GM23338 (cell line): ENCODE data around the gene MINK1.

Experiments
- CREB1 ChIP-seq: fragments of 250-450 bp; sonication (Bioruptor Pico); IDR thresholded peaks from 2 replicates; pipeline ENCODE4 v1.5.0; 2020; ENCODE audit warnings: low read depth, mild to moderate bottlenecking, moderate library complexity
- ETS1 ChIP-seq: IDR thresholded peaks from 2 replicates; pipeline ENCODE4 v1.6.1; 2016; ENCODE audit warnings: antibody characterized with exemption
- EZH2 ChIP-seq: fragments of 200-600 bp; sonication (generic); IDR thresholded peaks from one replicate; pipeline ENCODE4 v1.8.0; 2017; ENCODE audit warnings: antibody characterized with exemption, mild to moderate bottlenecking, low read depth; ENCODE audit not compliant: unreplicated experiment
- EZH2phosphoT487 ChIP-seq: fragments of 200-600 bp; sonication (generic); IDR thresholded peaks from one replicate; pipeline ENCODE4 v1.8.1; 2018; ENCODE audit warnings: antibody characterized with exemption; ENCODE audit not compliant: unreplicated experiment
- JUNB ChIP-seq: IDR thresholded peaks from one replicate; pipeline ENCODE4 v1.6.1; 2016; ENCODE audit warnings: antibody characterized with exemption; ENCODE audit not compliant: unreplicated experiment
- POLR2AphosphoS5 ChIP-seq: IDR thresholded peaks from 2 replicates; pipeline ENCODE4 v1.6.1; 2016; ENCODE audit warnings: antibody characterized with exemption, low read depth
- STAT1 ChIP-seq: IDR thresholded peaks from one replicate; pipeline ENCODE4 v1.6.1; 2016; ENCODE audit warnings: antibody characterized with exemption; ENCODE audit not compliant: unreplicated experiment
- ZNF114 ChIP-seq: fragments of 250-450 bp; sonication (Bioruptor Pico); IDR thresholded peaks from 2 replicates; pipeline ENCODE4 v1.5.0; 2020; ENCODE audit warnings: mild to moderate bottlenecking, moderate library complexity
- ZNF331 ChIP-seq: fragments of 250-450 bp; sonication (Bioruptor Pico); IDR thresholded peaks from 2 replicates; pipeline ENCODE4 v1.5.0; 2020; ENCODE audit warnings: low read depth, mild to moderate bottlenecking, moderate library complexity
- ZNF462 ChIP-seq: fragments of 250-450 bp; sonication (Bioruptor Pico); IDR thresholded peaks from 2 replicates; pipeline ENCODE4 v1.5.0; 2020; ENCODE audit warnings: mild to moderate bottlenecking, moderate library complexity
- TF ChIP-seq, protein P1 (sequence below): IDR thresholded peaks from one replicate; pipeline ENCODE4 v1.6.1; 2018; ENCODE audit warnings: antibody characterized with exemption; ENCODE audit not compliant: unreplicated experiment
- TF ChIP-seq, protein P2 (sequence below), 2 experiments: fragments of 200-600 bp in 1 of 2; sonication (generic) in 1 of 2; conservative IDR thresholded peaks; 2 replicates each; pipeline versions ENCODE4 v1.5.1 to v1.6.1; 2016 to 2017; ENCODE audit warnings: antibody characterized with exemption in 2 of 2, low read depth in 2 of 2, mild to moderate bottlenecking in 2 of 2, moderate library complexity in 1 of 2

GRCh38 chr17:4843321-4844000 lies 10.3 kb downstream of the MINK1 start:
- TF ChIP-seq, protein P1, sequence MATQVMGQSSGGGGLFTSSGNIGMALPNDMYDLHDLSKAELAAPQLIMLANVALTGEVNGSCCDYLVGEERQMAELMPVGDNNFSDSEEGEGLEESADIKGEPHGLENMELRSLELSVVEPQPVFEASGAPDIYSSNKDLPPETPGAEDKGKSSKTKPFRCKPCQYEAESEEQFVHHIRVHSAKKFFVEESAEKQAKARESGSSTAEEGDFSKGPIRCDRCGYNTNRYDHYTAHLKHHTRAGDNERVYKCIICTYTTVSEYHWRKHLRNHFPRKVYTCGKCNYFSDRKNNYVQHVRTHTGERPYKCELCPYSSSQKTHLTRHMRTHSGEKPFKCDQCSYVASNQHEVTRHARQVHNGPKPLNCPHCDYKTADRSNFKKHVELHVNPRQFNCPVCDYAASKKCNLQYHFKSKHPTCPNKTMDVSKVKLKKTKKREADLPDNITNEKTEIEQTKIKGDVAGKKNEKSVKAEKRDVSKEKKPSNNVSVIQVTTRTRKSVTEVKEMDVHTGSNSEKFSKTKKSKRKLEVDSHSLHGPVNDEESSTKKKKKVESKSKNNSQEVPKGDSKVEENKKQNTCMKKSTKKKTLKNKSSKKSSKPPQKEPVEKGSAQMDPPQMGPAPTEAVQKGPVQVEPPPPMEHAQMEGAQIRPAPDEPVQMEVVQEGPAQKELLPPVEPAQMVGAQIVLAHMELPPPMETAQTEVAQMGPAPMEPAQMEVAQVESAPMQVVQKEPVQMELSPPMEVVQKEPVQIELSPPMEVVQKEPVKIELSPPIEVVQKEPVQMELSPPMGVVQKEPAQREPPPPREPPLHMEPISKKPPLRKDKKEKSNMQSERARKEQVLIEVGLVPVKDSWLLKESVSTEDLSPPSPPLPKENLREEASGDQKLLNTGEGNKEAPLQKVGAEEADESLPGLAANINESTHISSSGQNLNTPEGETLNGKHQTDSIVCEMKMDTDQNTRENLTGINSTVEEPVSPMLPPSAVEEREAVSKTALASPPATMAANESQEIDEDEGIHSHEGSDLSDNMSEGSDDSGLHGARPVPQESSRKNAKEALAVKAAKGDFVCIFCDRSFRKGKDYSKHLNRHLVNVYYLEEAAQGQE = no peak
- TF ChIP-seq POLR2AphosphoS5 (no peak), CREB1 (CRISPR knock-in tag) (no peak), EZH2 (no peak), ZNF114 (CRISPR knock-in tag) (no peak), EZH2phosphoT487 (no peak), JUNB (no peak), ZNF331 (CRISPR knock-in tag) (no peak), STAT1 (no peak), ZNF462 (CRISPR knock-in tag) (no peak), ETS1 (no peak)
- TF ChIP-seq, protein P2, sequence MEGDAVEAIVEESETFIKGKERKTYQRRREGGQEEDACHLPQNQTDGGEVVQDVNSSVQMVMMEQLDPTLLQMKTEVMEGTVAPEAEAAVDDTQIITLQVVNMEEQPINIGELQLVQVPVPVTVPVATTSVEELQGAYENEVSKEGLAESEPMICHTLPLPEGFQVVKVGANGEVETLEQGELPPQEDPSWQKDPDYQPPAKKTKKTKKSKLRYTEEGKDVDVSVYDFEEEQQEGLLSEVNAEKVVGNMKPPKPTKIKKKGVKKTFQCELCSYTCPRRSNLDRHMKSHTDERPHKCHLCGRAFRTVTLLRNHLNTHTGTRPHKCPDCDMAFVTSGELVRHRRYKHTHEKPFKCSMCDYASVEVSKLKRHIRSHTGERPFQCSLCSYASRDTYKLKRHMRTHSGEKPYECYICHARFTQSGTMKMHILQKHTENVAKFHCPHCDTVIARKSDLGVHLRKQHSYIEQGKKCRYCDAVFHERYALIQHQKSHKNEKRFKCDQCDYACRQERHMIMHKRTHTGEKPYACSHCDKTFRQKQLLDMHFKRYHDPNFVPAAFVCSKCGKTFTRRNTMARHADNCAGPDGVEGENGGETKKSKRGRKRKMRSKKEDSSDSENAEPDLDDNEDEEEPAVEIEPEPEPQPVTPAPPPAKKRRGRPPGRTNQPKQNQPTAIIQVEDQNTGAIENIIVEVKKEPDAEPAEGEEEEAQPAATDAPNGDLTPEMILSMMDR (conservative IDR thresholded peaks at IDR 0.05; ENCODE audit: low read depth in 2 of 2) = no peak
